HG02642 (cell line): ENCODE results near the gene TNPO1.

Experiments
- ATAC-seq: cut with Tn5 transposase; IDR thresholded peaks from one replicate; pipeline ENCODE4 v1.9.1; 2021; ENCODE audit warnings: mild to moderate bottlenecking; ENCODE audit not compliant: unreplicated experiment, poor library complexity

The TNPO1 gene

GRCh38 chr5:72849546-72849945 is 33.1 kb downstream of the TNPO1 start:
- no peak for ATAC-seq

- no peak for ATAC-seq
Observed at GRCh38 chr5:72850113-72850512, 33.7 kb downstream of the TNPO1 start.

GRCh38 chr5:72852356-72852755 is 35.9 kb downstream of the TNPO1 start:
- no peak for ATAC-seq

GRCh38 chr5:72854419-72854818 is 38.0 kb downstream of the TNPO1 start:
- no peak for ATAC-seq

GRCh38 chr5:72855821-72856220 is 39.4 kb downstream of the TNPO1 start:
- ATAC-seq, result no peak

- ATAC-seq, result no peak
Observed at GRCh38 chr5:72857396-72857795, 40.9 kb downstream of the TNPO1 start.

GRCh38 chr5:72859127-72859526 is 42.7 kb downstream of the TNPO1 start:
- ATAC-seq, result no peak

- ATAC-seq, result no peak
Observed at GRCh38 chr5:72860499-72860898, 44.0 kb downstream of the TNPO1 start.

GRCh38 chr5:72871366-72872024 is 55.0 kb downstream of the TNPO1 start:
- no peak for ATAC-seq

GRCh38 chr5:72878854-72879253 is 62.4 kb downstream of the TNPO1 start:
- ATAC-seq, result no peak

- no peak for ATAC-seq
Observed at GRCh38 chr5:72882989-72883388, 66.5 kb downstream of the TNPO1 start.

GRCh38 chr5:72883850-72884249 is 67.4 kb downstream of the TNPO1 start:
- ATAC-seq, result no peak

GRCh38 chr5:72884892-72885291 is 68.4 kb downstream of the TNPO1 start:
- ATAC-seq, result no peak

- no peak for ATAC-seq
Observed at GRCh38 chr5:72885824-72886223, 69.4 kb downstream of the TNPO1 start.

- ATAC-seq, result no peak
Observed at GRCh38 chr5:72888595-72888994, 72.1 kb downstream of the TNPO1 start.

GRCh38 chr5:72889324-72889723 is 72.9 kb downstream of the TNPO1 start:
- ATAC-seq, result no peak

GRCh38 chr5:72892846-72893245 is 76.4 kb downstream of the TNPO1 start:
- ATAC-seq, result no peak

- no peak for ATAC-seq
Observed at GRCh38 chr5:72895758-72896157, 79.3 kb downstream of the TNPO1 start.

- ATAC-seq, result no peak
Observed at GRCh38 chr5:72906806-72907205, 90.3 kb downstream of the TNPO1 start.

GRCh38 chr5:72908664-72909063 is 92.2 kb downstream of the TNPO1 start:
- no peak for ATAC-seq

GRCh38 chr5:72917371-72917776 is 100.9 kb downstream of the TNPO1 start:
- ATAC-seq, result no peak

GRCh38 chr5:72920690-72921502 is 104.4 kb downstream of the TNPO1 start:
- no peak for ATAC-seq
